GM21528 (cell line): ENCODE results near the gene SBSN.

Experiments used
- ATAC-seq: cut with Tn5 transposase; IDR thresholded peaks from one replicate; pipeline ENCODE4 v1.9.1; 2021; ENCODE audit warnings: mild to moderate bottlenecking, moderate library complexity; ENCODE audit not compliant: unreplicated experiment, low FRiP score

The SBSN gene

GRCh38 chr19:35534803-35535480 is 6.8 kb upstream of the SBSN start:
- ATAC-seq = no peak

DNA sequence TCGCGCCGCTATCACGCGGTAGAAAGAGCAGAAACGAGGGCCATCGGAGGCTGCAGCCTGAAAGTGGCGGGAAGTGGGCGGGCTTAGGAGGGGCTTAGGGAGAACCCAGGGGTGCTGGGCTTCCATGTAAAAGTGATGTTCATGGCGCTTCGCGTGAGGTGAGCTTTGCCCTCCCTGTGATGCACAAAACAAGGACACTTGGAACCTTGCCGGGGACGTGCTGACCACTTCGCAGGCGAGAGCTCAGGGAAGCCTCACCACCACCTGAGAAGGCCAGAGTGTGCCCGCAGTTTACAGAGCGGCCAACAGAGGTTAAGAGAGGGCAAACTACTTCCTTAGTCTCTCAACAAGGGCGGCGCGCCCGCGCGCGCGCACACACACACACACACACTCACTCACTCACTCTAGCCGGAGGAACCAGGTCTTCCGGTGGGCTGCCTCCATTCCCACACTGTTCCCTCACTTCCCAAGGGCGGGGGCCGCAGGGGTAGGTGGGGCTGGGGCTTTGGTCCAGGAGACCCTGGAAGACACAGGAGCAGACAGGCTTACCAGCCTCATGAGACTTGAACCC is 5.8 kb upstream of the SBSN start:
- no peak for ATAC-seq

GRCh38 chr19:35533201-35533821 is 5.2 kb upstream of the SBSN start, which contains the start of gene GAPDHS:
TSS of gene GAPDHS (plus strand) at chr19:35533456. CDS start at chr19:35533528, 72 bp downstream.
- ATAC-seq = no peak

GRCh38 chr19:35531291-35531690 is 3.2 kb upstream of the SBSN start:
- no peak for ATAC-seq

DNA sequence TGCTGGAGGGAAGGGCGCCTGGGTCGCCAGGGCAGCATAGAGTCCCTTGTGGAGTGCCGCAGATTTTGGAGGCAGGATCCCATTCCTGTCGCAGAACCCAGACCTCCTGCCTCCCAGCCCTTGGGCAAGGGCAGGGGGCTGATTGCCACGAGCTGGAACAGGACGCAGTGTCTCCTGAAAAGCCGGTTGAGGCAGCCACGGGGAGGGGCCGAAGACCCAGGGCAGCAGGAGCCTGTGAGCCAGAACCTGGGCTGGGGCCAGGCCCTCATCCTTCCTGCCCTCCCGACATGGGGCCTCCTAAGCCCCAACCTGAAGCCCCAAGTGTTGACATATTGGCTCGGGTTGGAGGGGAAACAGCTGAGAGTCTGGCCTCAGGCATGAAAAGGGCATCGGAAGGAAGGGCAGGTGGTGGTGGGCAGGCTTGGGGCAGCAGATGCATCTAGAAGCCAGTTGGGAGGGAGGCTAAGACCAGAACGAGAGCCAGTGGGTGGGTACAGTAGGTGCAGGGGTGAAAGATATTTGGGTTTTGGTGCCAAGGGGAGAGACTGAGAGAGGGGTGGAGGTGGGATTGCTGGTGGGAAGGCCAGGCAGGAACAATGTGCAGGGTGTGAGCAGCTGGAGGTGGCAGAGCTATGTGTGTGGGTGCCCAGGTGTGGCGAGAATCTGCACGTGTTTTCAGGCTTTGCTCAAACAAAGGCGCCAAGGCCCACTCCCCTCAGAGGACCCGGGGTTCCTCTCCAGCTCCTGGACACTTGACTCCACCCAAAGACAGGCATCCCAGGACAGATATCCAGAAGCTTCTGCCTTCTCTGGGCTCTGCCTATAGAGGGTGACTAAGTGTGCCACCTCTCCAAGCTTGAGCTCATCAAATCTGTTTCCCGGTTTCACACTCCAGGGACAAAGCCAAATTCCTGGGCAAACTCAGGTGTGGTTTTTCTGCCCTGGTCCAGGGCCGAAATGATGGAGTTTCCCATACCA is 1.4 kb upstream of the SBSN start:
- ATAC-seq = no peak

- no peak for ATAC-seq
These were observed 2.2 kb downstream of the SBSN start for GRCh38 chr19:35525873-35526272.

DNA sequence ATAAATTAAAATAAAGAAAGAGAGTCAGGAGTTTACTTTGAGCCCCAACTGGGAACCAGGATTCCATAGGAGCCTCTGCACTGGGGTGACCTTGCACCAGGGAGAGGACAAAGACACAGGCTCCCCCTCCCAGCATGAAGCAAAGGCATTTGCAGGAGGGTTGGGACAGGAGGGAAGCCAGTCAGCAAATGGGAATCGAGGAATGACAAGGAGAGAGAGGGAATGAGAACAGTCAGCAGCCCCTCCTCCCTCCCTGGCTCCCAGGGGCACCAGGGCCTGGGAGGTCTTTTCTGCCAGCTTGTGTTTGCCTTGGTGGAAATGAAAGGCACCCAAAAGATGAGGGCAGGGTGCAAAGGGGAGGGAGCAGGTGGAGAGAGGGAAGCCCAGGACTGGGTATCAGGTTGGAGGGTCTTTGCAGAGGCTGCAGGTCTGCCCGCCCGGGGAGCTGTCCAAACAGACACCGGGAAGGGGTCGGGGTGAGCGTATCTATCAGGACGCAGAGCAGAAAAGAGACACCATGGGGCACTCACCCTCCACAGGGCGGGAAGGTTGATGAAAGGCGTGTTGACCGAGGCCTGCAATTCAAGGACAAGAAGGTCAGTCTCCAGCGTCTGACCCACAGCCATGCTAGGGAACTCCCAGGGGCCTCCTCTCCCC is 3.8 kb downstream of the SBSN start:
- ATAC-seq = no peak

DNA sequence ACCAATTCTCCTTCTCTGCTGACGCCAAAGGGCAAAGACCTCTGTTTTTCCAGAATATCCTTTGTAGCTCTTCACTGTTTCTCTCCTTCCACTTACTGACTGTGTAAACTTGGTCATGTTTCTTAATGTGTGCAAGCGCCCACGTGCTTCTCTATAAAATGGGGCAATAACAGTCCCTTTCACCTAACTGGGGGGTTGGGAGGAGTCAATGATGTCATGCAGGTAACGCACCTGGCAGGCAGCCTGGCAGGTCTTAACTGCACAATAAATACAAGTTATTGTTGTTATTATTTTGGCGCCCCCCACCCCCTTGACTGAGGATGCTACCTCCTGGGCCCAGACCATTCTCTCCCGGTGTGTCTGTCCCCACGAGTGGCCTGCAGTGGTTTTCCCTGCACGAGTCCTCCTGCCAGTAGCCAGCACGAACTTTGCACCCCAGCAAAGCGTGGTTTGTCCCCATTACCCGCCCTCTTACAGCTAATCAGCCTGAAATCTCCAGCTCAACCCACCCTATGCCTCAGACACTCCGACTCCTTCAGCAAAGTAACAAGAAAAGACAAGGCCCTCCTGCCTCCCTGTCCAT is 5.3 kb downstream of the SBSN start:
- no peak for ATAC-seq

- ATAC-seq = no peak
These were observed 6.9 kb downstream of the SBSN start for GRCh38 chr19:35521124-35521743.

DNA sequence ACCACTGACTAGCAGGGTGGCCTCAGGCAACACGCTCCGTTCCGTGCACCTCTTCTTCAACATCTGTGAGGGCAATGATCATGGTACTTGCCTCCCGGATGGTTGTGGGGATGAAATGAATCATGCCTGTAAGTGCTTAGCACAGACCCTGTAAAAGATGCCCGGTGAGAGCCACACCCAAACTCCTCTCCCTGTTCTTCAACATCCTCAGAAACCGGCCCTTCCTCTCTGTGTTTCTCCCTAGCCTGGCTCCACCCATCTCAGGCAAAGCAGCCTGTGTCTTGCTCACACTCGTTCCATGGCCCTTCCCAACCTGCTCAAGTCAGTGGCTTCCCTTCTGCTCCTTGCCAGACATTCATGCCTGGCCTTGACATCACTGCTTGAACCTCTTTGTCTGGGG is 8.8 kb downstream of the SBSN start:
- no peak for ATAC-seq

GRCh38 chr19:35518313-35518712 is 9.8 kb downstream of the SBSN start:
- no peak for ATAC-seq

DNA sequence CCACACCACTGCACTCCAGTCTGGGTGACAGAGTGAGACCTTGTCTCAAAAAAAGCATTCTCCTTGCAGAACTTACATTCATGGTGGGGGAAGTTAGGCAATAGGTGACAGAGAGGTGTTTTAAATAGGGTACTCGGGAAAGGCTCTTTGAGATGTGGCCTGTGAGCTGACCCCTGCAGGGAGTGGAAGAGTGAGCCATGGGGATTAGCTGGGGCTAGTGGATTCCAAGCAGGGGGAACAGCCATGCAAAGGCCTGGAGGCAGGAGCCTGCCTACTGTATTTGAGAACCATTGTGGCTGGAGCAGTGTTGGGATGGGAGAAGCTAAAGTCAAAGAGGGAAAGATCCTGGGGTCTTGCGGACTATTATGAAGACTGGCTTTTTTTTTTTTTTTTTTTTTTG is 10.8 kb downstream of the SBSN start:
- no peak for ATAC-seq

DNA sequence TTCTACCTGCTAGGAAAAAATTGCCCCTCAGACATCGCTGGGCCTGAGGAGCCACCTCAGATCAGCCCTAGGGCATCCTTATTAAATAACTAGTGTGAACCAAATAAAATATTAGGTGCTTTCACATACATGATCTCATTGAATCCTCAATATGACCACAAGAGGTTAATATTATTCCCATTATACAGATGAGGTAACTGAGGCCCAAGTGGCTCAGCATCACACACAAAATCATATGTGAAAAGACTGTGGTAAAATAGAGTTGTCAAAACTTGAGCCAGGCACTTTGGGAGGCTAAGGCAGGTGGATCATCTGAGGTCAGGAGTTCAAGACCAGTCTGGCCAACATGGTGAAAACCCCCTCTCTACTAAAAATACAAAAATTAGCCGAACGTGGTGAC is 11.8 kb downstream of the SBSN start:
- ATAC-seq = no peak

- ATAC-seq = no peak
These were observed 13.8 kb downstream of the SBSN start for GRCh38 chr19:35514282-35514809.

DNA sequence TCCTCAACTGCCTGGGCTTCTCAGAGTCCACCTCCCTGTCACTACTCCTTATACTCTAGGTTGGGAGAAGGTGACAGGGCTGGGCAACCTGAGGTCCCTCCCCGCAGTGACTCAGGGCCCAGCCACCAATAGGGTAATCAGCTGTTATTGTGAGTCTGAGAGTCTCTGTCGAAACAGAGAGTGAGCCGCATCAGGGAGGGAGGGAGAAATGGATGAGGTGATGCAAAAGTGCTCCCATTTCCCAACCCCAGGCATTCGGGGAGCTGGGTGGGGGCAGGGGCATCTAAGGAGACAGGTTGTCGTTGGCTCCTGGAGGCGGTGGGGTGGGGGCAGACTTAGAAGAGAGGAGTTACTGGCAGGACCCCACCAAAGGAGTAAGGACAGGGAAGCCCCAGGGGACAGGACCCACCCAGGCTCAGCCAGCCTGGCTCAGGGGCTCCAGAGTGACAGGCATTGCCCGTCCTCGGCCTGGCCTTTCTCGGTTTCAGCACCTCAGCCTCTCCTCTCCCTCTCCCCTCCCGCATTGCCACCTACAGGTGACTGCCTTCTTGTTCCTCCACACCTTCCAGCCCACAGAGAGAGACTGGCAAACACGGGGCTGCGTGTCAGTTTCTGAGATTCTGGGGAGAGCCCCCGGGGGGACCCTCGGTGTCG is 14.4 kb downstream of the SBSN start, which contains the start of gene DMKN:
Gene DMKN, minus strand, starts transcription at position 22 of the 654 bp plus-strand sequence. CDS start 174 bp downstream, outside the sequence.
- no peak for ATAC-seq

DNA sequence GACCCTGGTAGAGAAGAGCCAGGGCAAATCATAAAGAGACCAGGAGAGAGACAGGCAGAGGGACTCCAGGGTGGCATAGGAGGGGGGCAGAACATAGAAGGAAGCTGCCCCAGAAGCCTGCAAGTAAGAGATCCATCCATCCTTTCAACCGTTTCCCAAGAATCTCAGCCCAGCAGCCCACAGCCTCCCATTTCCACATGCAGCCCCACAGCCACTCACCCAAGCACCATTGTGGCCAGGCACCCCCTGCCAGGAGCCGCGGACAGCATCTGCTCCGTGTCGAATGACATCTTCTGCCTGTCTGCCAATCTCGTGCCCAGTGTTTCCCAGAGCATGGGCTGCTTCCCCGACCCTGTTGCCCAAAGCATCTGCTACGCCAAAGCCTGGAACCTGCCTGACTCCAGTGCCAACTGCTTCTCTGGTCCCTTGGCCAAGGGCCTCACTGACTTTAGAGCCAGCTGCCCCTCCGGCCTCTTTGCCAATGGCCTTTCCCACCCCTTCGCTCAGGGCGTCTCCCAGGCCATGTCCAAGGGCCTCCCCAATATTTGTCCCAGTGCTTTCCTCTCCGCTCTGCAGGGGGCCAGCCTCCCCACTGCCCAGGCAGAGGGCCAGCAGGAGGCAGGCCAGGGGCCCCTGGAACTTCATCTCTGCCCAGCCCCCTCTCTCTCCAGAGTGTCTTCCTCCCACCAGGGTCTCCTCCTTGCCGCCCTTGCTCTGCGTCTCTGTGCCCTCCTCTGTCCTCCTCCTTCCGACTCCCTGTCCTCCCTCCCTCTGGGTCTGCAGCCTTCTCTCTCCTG is 15.1 kb downstream of the SBSN start:
- no peak for ATAC-seq

DNA sequence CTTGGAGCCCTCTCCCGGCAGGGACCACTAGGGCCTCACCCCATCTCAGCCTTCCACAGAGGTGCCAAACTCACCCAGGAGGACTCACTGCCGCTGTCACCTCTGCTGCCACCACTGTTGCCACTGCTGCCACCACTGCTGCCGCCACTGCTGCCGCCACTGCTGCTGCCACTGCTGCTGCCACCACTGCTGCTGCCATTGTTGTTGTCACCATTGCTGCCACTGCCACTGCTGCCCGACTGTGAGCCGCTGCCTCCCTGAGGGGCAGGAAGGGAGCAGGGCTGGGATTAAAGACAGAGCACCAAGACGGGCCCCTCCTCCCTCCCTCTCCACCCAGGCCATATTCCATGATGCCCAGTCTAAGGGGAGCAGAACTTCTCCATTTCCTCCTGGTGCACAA is 16.8 kb downstream of the SBSN start:
- ATAC-seq = no peak

DNA sequence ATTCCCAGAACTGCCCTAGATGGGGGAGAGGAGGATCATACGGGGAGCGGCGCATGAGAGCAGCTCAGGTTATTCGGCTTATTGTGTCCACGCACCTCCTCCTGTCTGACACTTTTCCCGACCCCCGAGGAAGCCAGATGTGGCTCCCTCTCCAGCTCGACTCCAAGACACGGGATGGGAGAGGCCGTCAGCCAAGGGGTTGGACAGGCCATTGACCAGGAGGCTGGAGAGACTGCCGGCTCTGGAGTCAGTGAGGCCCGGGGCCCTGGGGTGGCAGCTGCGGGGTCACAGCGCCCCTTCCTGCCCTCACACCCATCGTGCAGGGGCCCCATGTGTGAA is 17.5 kb downstream of the SBSN start:
- ATAC-seq = no peak
